K562 treated with DMSO at 1 percent for 12 hours (cell line): Measurements from ENCODE around the gene ITPRIP. TPM values are rescaled to one million over a fixed set of nuclear protein-coding genes. Genes with fewer than 3 reads are reported as not detected.

Source experiments
- total RNA-seq: library from RNA; unstranded; fragments of 300-600 nt; gene quantifications from 2 replicates; pipeline ENCODE4 v1.2.3, GENCODE V29; 2022; ENCODE audit not compliant: insufficient read depth

The ITPRIP gene
- 6.7 and 18.7 TPM in 2 replicates for total RNA-seq

DNA sequence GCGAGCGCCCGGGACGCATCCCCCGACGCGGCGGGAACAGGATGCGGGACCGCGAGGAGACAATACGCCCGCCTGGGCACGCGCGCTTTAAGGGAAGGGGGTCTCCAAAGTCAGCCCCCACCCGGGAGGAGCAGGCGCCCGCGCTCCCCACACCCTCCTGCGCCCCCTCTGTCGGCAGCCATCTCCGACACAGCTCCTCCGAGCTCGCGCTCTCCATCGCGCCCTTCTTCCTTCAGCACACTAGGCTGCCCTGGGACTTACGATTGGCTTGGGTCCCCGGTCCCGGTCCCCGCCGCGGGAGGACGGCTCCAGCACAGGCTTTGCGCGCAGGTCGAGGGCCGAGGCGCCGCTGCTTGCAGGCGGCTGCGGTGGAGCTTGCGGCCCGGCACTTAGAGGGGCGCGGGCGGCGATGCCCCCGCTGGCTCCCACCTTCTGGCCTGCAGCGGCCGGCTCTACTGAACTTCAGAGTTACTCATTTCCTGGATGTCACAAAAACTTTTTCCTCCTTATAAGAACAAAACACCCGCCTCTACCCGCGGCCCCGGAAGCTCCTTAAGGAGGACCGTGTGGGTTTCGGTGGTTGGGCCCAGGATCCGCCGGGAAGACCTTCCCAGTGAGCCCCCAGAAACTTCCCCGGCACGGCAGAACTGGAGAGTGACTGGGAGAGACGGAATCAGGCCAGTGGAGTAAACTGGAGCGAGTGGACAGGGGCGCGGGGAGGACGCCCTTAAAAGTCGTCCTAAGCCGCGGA, at the start of gene ITPRIP:
Gene ITPRIP (minus strand): TSS at position 481 of the 751 bp plus-strand sequence. CDS start 22,414 bp downstream, outside the sequence.

GRCh38 chr10:104353325-104354048, 15.2 kb upstream of the ITPRIP start, which contains the start of gene CFAP58:
Gene CFAP58 (plus strand): TSS chr10:104353833. CDS start chr10:104353898, 65 bp downstream.

GRCh38 chr10:104268713-104269645, 69.3 kb downstream of the ITPRIP start, which contains the start of gene GSTO2:
Gene GSTO2 (plus strand): TSS chr10:104269184. CDS start chr10:104274916, 5,732 bp downstream.

Other genes with a start within 250 kb of the ITPRIP start
- gene SFR1, start 216.3 kb downstream of the ITPRIP start, total RNA-seq = 3.2 and 5.9 TPM in 2 replicates
- gene CFAP43, start 106.1 kb downstream of the ITPRIP start, total RNA-seq = not detected in 2 replicates
- 162 and 178 TPM in 2 replicates for gene GSTO1, start 83.6 kb downstream of the ITPRIP start, total RNA-seq
- gene GSTO2, start 69.3 kb downstream of the ITPRIP start, total RNA-seq = 0.52 TPM in 1 of 2 replicates, not detected in the other
- 0.53 and 1.5 TPM in 2 replicates for gene CFAP58, start 15.4 kb upstream of the ITPRIP start, total RNA-seq